ENCODE results near the gene NACC2. TPM values are rescaled to one million over a fixed set of nuclear protein-coding genes. Genes with fewer than 3 reads are reported as not detected.
A peak's percentile ranks its signal among the peaks of the same experiment; 100 is the strongest.

Gene NACC2
- total RNA-seq, 4 donors from 2014 or later: 26.0 to 51.7 (median 43.5) TPM

DNA sequence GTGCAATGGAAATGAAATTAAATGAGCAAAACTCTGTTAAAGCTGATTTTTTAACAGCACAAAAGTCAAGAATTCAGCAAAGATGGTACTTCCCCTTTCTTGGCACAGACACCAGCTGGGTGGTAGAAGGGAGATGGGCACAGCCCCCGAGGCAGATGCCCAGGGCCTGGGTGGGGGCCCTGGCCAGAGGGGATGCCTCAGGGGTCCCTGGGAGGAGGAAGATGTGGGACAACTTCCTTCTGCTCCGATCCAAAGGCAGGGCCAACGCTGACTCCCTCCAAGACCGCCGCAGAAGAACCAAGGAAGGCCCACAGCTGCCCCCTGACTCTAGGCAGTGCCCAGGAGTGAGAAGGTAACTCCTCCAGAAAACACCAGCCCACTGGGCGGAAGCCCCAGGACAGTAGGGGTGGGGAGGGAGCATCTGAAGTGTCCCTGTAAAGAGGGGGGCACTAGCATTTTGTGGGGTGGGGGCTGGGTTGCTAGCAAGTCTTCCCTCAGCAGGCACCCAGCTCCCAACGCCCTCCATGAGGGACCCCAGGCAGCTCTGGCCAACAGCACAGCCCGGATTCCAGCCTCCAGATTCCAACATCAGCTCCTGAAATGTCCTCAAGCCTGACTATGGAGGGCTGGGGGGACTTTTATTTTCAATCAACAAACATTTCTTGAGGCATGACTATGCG is 4.9 kb downstream of the NACC2 start:
- peak overlapping the region; percentile 95 to 100 (median 98) for H3K27ac ChIP-seq
- TF ChIP-seq, protein P1, sequence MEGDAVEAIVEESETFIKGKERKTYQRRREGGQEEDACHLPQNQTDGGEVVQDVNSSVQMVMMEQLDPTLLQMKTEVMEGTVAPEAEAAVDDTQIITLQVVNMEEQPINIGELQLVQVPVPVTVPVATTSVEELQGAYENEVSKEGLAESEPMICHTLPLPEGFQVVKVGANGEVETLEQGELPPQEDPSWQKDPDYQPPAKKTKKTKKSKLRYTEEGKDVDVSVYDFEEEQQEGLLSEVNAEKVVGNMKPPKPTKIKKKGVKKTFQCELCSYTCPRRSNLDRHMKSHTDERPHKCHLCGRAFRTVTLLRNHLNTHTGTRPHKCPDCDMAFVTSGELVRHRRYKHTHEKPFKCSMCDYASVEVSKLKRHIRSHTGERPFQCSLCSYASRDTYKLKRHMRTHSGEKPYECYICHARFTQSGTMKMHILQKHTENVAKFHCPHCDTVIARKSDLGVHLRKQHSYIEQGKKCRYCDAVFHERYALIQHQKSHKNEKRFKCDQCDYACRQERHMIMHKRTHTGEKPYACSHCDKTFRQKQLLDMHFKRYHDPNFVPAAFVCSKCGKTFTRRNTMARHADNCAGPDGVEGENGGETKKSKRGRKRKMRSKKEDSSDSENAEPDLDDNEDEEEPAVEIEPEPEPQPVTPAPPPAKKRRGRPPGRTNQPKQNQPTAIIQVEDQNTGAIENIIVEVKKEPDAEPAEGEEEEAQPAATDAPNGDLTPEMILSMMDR (IDR thresholded peaks at IDR 0.05 in 4 of 5, conservative IDR thresholded peaks at IDR 0.05 in 1 of 5): no peak
- no peak for TF ChIP-seq POLR2A (IDR thresholded peaks at IDR 0.05)
- H3K4me3 ChIP-seq: peak overlapping the region in 1 of 4 donors; percentile 23
- ATAC-seq (no peak), DNase-seq (peak in 1 of 2 donors; percentile 19)
- in situ Hi-C loops (cut with MboI; ENCODE audit: low sequenced_read_pairs in 4 of 4): loop anchor here in 1 of 4 donors (10.0 kb wide), 1 partner anchor 125 kb away; the partner anchor contains the start of gene UBAC1
- no peaks in the 10 kb centered on the region for H3K27me3 ChIP-seq
- peaks cover 84 to 85% of the 10 kb centered on the region in 2 donors for H3K4me1 ChIP-seq
- intact Hi-C loops (cut with DNase I; ENCODE audit: low total_unique reads): loop anchor here (5.0 kb wide), 1 partner anchor 183 kb away; the partner anchor contains the start of gene CAMSAP1
- no peaks in the 10 kb centered on the region for H3K36me3 ChIP-seq
- no peaks in the 10 kb centered on the region for H3K9me3 ChIP-seq

DNA sequence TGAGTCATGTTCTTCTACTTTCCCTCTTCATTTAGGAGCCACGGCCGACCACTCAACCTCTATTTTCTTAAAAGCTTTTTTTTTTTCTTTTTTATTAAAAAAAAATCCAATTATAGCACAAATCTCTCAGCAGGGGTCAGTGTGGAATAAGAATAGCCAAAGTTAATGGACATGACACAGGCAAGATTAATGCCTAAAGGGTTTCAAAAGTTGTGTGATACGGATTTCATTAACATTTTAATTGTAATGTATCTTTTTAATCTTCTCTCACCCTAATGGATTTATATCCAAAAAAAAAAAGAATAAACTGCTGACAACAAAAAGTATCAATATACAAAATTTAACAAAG is 5.4 kb downstream of the NACC2 start:
- DNase-seq (no peak), ATAC-seq (no peak)
- Histone ChIP-seq H3K4me1 (peaks cover 85 to 86% of the 10 kb centered on the region in 2 donors), H3K27me3 (no peaks in the 10 kb centered on the region), H3K36me3 (no peaks in the 10 kb centered on the region), H3K4me3 (no peak overlapping the region), H3K9me3 (no peaks in the 10 kb centered on the region), H3K27ac (peak overlapping the region; percentile 95 to 100 (median 98))
- in situ Hi-C loops (cut with MboI; ENCODE audit: low sequenced_read_pairs in 4 of 4) (loop anchor here in 1 of 4 donors (10.0 kb wide), 1 partner anchor 125 kb away; the partner anchor contains the start of gene UBAC1), intact Hi-C loops (cut with DNase I; ENCODE audit: low total_unique reads) (loop anchor here (5.0 kb wide), 1 partner anchor 182 kb away; the partner anchor contains the start of gene CAMSAP1)
- TF ChIP-seq POLR2A (IDR thresholded peaks at IDR 0.05): no peak
- TF ChIP-seq, protein P1 (IDR thresholded peaks at IDR 0.05 in 4 of 5, conservative IDR thresholded peaks at IDR 0.05 in 1 of 5): peak in 3 of 5 experiments; percentile 8 to 12 (median 10)

DNA sequence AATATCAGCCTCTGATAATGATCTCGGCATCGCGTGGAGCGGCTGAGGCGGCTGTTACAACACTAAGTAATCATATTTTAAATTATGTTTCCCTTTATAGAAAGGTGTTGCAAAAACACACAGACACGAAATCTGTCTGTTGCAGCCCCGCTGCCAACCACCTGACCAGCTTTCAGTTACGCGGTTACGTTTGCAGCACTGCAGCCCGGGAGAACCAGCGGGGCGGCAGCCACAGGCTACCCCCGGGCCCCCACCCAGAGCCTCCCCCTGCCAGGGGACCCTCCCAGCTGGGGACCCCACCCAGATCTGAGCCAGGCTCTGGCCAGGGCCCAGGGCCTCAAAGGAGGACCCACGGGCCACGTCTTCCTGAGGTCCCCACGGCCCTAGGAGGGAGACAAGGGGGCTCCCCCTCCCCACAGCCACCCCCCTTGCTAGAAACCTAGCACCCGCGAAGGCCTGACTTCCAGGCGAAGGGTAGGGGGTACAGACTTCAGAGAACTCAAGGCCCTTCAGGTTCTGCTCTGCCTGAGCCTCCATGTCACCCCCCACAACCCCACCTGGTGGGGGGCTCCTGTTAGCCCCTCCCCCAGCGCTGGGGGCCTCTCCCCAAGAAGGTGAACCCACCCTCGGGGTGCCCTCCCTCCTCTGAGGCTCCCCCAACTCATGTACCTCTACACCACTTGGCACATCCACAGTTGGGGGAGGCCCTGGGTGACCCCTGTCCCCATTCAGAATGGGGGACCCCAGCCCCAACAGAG is 6.0 kb downstream of the NACC2 start:
- peak overlapping the region; percentile 95 to 100 (median 98) for H3K27ac ChIP-seq
- ATAC-seq: peak; percentile 37 to 53
- in situ Hi-C loops (cut with MboI; ENCODE audit: low sequenced_read_pairs in 4 of 4): no loop called here

DNA sequence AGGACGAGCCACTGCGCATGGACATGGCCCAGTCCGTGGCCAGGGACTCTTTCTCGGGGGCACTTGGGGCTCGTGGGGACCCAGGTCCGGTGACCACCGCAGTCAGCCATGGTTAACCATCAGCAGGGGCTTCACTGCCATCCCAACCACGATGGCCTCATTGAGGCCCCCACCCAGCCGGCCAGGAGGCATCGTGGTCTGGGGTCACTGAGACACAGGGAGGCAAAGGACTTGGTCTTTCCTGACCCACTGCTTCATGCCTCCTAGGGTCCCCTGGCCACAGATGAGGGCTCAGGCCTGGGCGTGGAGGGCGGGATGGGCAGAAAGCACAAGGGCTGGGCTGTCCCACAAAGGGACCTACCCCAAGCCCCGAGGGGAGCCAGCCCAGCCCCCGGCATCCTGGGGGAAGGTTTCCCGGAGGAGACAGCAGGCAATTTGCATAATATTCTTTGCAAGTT is 6.6 kb downstream of the NACC2 start:
- H3K27ac ChIP-seq: peak overlapping the region; percentile 95 to 100 (median 98)
- H3K4me1 ChIP-seq: peaks cover 82 to 83% of the 10 kb centered on the region in 2 donors
- no peaks in the 10 kb centered on the region for H3K9me3 ChIP-seq
- no peaks in the 10 kb centered on the region for H3K27me3 ChIP-seq
- TF ChIP-seq POLR2A (IDR thresholded peaks at IDR 0.05): no peak
- TF ChIP-seq, protein P1 (IDR thresholded peaks at IDR 0.05 in 4 of 5, conservative IDR thresholded peaks at IDR 0.05 in 1 of 5): no peak
- DNase-seq: no peak
- no peak for ATAC-seq
- peak overlapping the region in 3 of 4 donors; percentile 21 to 30 (median 22) for H3K4me3 ChIP-seq
- intact Hi-C loops (cut with DNase I; ENCODE audit: low total_unique reads) (no loop called here), in situ Hi-C loops (cut with MboI; ENCODE audit: low sequenced_read_pairs in 4 of 4) (no loop called here)
- H3K36me3 ChIP-seq: peaks cover 0 to 1% of the 10 kb centered on the region in 2 donors

More for the DNA sequence above, 6.0 kb downstream of the NACC2 start:
- DNase-seq: peak; percentile 54 to 77
- no peaks in the 10 kb centered on the region for H3K36me3 ChIP-seq
- peak; percentile 74 for TF ChIP-seq POLR2A (IDR thresholded peaks at IDR 0.05)
- TF ChIP-seq, protein P1 (IDR thresholded peaks at IDR 0.05 in 4 of 5, conservative IDR thresholded peaks at IDR 0.05 in 1 of 5): no peak
- no peaks in the 10 kb centered on the region for H3K27me3 ChIP-seq
- H3K4me3 ChIP-seq: peak overlapping the region; percentile 21 to 41 (median 29)
- H3K9me3 ChIP-seq: no peaks in the 10 kb centered on the region
- intact Hi-C loops (cut with DNase I; ENCODE audit: low total_unique reads): no loop called here
- peaks cover 85 to 86% of the 10 kb centered on the region in 2 donors for H3K4me1 ChIP-seq

All from gastrocnemius medialis (tissue), 4 donors.